DOHH2 (cell line): ENCODE measurements around the gene ATXN7.

ENCODE experiments used
- H3F3A ChIP-seq: fragments of 200-600 bp; sonication (generic), shearing (Covaris generic); 2 replicates; pipeline ENCODE4 v1.6.0; 2016; ENCODE audit warnings: antibody characterized with exemption, mild to moderate bottlenecking; ENCODE audit not compliant: control insufficient read depth, insufficient read depth
- H3K27ac ChIP-seq: fragments of 200-600 bp; sonication (generic); 2 replicates; pipeline ENCODE4 v1.5.1; 2014; ENCODE audit warnings: low read depth, mild to moderate bottlenecking, low read length, moderate library complexity
- H3K27me3 ChIP-seq: fragments of 200-600 bp; sonication (generic); 2 replicates; pipeline ENCODE4 v1.6.1; 2014; ENCODE audit warnings: mild to moderate bottlenecking, low read length, mixed read lengths; ENCODE audit not compliant: control insufficient read depth
- H3K36me3 ChIP-seq: fragments of 200-600 bp; sonication (generic); 2 replicates; pipeline ENCODE4 v1.6.1; 2014; ENCODE audit warnings: mild to moderate bottlenecking, low read length, moderate library complexity, mixed read lengths; ENCODE audit not compliant: control insufficient read depth
- H3K4me1 ChIP-seq: fragments of 200-600 bp; sonication (generic); 2 replicates; pipeline ENCODE4 v1.6.1; 2014; ENCODE audit warnings: mild to moderate bottlenecking, low read length, mixed read lengths; ENCODE audit not compliant: control insufficient read depth
- H3K4me2 ChIP-seq: fragments of 200-600 bp; sonication (generic); 2 replicates; pipeline ENCODE4 v1.6.0; 2014; ENCODE audit warnings: mild to moderate bottlenecking, low read length, moderate library complexity
- H3K4me3 ChIP-seq: fragments of 200-600 bp; sonication (generic); 2 replicates; pipeline ENCODE4 v1.5.1; 2014; ENCODE audit warnings: mild to moderate bottlenecking, low read length, mixed read lengths
- H3K79me2 ChIP-seq: fragments of 200-600 bp; sonication (generic); 2 replicates; pipeline ENCODE4 v1.6.1; 2014; ENCODE audit warnings: mild to moderate bottlenecking, low read length, mixed read lengths; ENCODE audit not compliant: control insufficient read depth
- H3K9me2 ChIP-seq: fragments of 200-600 bp; sonication (generic); replicated peaks from 2 replicates; pipeline ENCODE4 v1.6.1; 2014; ENCODE audit warnings: mild to moderate bottlenecking, low read length, mixed read lengths; ENCODE audit not compliant: control insufficient read depth
- H3K9me3 ChIP-seq: fragments of 200-600 bp; sonication (generic); 2 replicates; pipeline ENCODE4 v1.6.1; 2014; ENCODE audit warnings: antibody characterized with exemption, low read length, mixed read lengths; ENCODE audit not compliant: control insufficient read depth, insufficient read depth
- H4K20me1 ChIP-seq: fragments of 200-600 bp; sonication (generic); 2 replicates; pipeline ENCODE4 v1.6.0; 2014; ENCODE audit warnings: low read depth, mild to moderate bottlenecking, antibody characterized with exemption, low read length, moderate library complexity; ENCODE audit not compliant: control insufficient read depth, insufficient read depth
- EZH2phosphoT487 ChIP-seq: fragments of 200-600 bp; sonication (generic); IDR thresholded peaks from 2 replicates; pipeline ENCODE4 v1.6.1; 2017; ENCODE audit warnings: borderline replicate concordance, mild to moderate bottlenecking, antibody characterized with exemption, low read length, moderate library complexity, mixed read lengths
- TF ChIP-seq, protein P1 (sequence below): fragments of 200-600 bp; sonication (generic); IDR thresholded peaks from one replicate; pipeline ENCODE4 v1.5.1; 2014; ENCODE audit warnings: antibody characterized with exemption, mild to moderate bottlenecking, low read depth, low read length; ENCODE audit not compliant: poor library complexity, severe bottlenecking

ATXN7 gene

DNA sequence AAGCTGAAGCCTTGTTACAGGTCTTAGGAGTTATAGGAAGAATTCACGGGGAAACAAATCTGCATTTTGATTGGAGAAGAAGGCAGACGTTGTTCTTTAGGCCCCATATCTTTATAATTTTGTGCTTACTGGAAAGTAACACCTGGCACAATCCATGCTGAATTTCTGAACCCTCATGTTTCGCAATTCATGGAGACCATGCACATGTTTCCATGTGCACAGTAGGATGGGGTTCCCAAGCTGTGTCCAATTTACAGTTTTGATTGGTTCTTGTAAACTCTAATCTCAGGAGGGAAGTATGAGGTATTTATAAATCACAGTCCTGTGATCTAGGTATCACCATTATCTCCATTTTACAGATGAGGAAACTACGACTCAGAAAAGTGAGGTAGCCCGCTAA, 56.3 kb downstream of the ATXN7 start:
- no peaks in the 10 kb centered on the region for H3K9me3 ChIP-seq
- H3K36me3 ChIP-seq: peaks cover 88% of the 10 kb centered on the region
- peaks cover 36% of the 10 kb centered on the region for H3K79me2 ChIP-seq
- H3K4me1 ChIP-seq: peaks cover 30% of the 10 kb centered on the region
- H3K4me3 ChIP-seq: no peak overlapping the region
- peaks cover 10% of the 10 kb centered on the region for H3F3A ChIP-seq
- no peak for TF ChIP-seq EZH2phosphoT487
- TF ChIP-seq, protein P1, sequence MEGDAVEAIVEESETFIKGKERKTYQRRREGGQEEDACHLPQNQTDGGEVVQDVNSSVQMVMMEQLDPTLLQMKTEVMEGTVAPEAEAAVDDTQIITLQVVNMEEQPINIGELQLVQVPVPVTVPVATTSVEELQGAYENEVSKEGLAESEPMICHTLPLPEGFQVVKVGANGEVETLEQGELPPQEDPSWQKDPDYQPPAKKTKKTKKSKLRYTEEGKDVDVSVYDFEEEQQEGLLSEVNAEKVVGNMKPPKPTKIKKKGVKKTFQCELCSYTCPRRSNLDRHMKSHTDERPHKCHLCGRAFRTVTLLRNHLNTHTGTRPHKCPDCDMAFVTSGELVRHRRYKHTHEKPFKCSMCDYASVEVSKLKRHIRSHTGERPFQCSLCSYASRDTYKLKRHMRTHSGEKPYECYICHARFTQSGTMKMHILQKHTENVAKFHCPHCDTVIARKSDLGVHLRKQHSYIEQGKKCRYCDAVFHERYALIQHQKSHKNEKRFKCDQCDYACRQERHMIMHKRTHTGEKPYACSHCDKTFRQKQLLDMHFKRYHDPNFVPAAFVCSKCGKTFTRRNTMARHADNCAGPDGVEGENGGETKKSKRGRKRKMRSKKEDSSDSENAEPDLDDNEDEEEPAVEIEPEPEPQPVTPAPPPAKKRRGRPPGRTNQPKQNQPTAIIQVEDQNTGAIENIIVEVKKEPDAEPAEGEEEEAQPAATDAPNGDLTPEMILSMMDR: no peak
- peaks cover 2% of the 10 kb centered on the region; the same call in 1 of the 2 replicates for H4K20me1 ChIP-seq
- H3K4me2 ChIP-seq: no peak overlapping the region
- H3K9me2 ChIP-seq: no peaks in the 10 kb centered on the region
- no peaks in the 10 kb centered on the region for H3K27me3 ChIP-seq
- no peak overlapping the region for H3K27ac ChIP-seq

DNA sequence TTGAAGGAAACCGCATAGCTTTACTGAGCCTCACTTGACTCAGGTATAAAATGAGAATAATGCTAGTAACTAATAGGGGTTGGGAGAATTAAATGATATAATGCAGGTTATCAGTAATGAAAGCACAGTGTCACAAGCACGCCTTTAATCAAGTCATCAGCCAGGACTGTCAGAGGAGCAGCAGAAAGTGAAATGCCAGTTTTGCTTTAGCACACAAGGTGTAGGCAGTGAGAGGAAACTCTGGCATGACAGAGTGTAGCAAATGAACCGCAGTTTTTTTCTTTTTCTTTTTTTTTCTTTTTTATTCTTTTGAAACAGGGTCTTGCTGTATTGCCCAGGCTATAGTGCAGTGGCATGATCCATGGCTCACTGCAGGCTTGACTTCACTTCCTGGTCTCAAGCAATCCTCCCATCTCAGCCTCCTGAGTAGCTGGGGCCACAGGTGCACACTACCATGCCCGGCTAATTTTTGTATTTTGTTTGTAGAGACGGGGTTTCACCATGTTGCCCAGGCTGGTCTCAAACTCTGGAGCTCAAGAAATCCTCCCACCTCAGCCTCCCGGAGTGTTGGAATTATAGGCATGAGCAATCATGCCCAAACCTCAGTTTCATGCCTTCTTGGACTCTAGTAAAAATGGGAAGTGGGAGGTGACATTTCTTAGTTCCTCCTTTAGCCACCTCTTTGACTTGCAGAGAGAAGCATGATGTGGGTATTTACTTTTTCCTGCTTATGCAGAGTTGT, 58.2 kb downstream of the ATXN7 start:
- Histone ChIP-seq H3K9me3 (no peaks in the 10 kb centered on the region), H3K79me2 (peaks cover 29% of the 10 kb centered on the region), H3K27me3 (no peaks in the 10 kb centered on the region), H3K36me3 (peaks cover 84% of the 10 kb centered on the region), H3K4me2 (peak overlapping the region; percentile 20; the same call in 1 of the 2 replicates), H3F3A (peaks cover 10% of the 10 kb centered on the region), H3K9me2 (no peaks in the 10 kb centered on the region), H4K20me1 (peaks cover 2% of the 10 kb centered on the region; the same call in 1 of the 2 replicates), H3K4me1 (peaks cover 39% of the 10 kb centered on the region), H3K27ac (0 out of 2 replicates have a peak overlapping the region, but pooled peaks have one; percentile 7), H3K4me3 (no peak overlapping the region)
- no peak for TF ChIP-seq EZH2phosphoT487
- TF ChIP-seq, protein P1: no peak

DNA sequence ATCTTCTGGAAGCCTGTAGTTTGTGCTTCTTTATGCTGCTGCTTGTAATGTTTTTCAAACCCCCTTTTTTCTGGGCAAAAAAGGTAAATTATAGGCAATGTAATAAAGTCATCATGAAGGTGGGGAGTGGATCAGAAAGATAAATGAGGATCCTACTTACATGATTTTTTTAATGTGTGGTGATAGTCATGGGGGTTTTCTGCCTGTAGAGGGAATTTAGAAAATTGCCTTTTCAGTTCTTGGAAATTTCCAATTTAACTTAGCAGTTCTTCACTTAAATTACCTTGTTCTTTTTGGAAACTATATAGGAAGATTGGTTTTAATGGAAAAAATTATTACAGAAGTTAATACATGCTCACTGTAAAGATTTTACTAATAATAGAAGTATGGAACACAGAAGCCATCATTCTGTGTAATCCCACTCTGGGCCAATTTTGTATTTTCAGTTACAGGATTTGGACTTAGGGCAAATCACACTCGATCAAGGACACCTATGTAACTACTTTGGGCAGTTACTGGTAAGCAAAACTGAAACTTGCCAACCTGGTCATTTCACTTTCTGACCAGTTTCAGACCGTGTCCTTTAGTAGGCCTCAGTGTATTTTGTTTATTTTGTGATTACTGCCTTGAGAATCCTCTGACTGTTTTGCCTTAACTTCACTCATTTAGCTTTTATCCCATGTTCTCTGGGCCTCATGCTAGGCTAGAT, 59.0 kb downstream of the ATXN7 start:
- Histone ChIP-seq H4K20me1 (peaks cover 2% of the 10 kb centered on the region; the same call in 1 of the 2 replicates), H3K9me2 (no peaks in the 10 kb centered on the region), H3K4me1 (peaks cover 46% of the 10 kb centered on the region), H3K36me3 (peaks cover 76% of the 10 kb centered on the region), H3K27ac (no peak overlapping the region), H3K4me2 (peak overlapping the region; percentile 20; the same call in 1 of the 2 replicates), H3K9me3 (no peaks in the 10 kb centered on the region), H3K79me2 (peaks cover 32% of the 10 kb centered on the region), H3K27me3 (no peaks in the 10 kb centered on the region), H3K4me3 (no peak overlapping the region), H3F3A (peaks cover 15% of the 10 kb centered on the region)
- TF ChIP-seq, protein P1: no peak
- TF ChIP-seq EZH2phosphoT487: no peak
